Dedifferentiated amniotic fluid mesenchymal stem cell (primary cell): ENCODE data around the gene FAM50A.

Experiments
- DNase-seq: peaks from one replicate; pipeline ENCODE4 v3.0.0-alpha.2; 2016; ENCODE audit errors: extremely low spot score

FAM50A gene

DNA sequence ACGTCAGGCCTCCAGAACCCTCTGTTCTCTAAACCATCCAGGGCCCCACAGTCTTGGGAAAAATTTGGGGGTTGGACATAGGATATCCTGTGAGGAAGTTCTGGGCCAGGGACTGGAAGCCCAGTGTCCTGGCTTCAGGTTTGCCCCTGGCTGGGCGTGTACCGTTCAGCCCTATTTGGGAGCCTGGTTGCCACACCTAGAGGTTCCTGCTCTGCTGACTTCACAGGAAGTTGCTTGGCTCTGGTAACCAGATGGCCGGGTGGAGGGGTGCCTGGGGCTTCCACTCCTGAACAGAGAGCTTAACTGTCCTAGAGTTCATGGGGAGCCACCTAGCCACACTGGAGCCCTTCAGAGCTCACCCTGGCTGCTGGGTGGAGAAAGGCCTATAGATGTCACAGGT lies 31.5 kb upstream of the FAM50A start:
- DNase-seq = no peak

DNA sequence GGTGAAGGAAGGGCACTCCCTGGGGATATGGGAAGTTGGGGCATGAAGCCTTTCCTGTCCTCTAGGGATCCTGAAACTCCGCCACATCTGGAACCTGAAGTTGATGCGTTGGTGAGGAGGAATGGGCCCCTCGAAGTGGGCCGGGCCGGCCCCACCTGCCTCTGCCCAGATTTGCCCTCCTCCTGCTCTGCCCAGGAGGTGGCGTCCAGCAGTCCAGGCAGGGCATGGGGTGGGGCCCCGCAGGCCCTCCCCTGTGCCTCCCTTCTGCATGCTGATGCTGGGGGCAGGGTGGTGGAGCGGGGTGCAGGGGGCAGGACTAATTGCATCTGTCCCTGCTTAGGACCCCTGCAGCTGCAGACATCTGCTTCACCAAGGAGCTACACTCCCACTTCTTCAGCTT lies 30.8 kb upstream of the FAM50A start:
- no peak for DNase-seq

DNA sequence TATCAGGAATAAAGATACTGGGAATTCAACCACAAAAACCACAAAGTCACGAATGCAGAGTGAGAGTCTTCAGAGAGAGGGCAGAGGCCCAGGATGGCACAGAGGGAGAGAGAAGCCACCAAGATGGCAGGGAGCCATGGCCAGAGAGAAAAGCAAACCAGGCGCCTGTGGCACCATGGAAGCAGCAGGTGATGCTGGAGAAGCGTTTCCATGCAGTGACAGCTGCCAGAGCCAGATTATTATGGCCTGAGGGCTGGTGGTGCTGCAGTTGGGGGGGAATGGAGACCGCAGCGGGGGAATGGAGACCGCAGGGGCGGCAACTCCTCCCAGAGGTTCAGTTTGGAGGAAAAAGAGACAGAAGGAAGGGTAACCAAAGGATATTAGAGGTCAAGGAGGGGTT lies 26.8 kb upstream of the FAM50A start:
- DNase-seq = no peak

- no peak for DNase-seq
Measured at GRCh38 chrX:154419189-154419588, 24.8 kb upstream of the FAM50A start.

GRCh38 chrX:154419688-154420401 lies 24.1 kb upstream of the FAM50A start:
- DNase-seq = no peak

DNA sequence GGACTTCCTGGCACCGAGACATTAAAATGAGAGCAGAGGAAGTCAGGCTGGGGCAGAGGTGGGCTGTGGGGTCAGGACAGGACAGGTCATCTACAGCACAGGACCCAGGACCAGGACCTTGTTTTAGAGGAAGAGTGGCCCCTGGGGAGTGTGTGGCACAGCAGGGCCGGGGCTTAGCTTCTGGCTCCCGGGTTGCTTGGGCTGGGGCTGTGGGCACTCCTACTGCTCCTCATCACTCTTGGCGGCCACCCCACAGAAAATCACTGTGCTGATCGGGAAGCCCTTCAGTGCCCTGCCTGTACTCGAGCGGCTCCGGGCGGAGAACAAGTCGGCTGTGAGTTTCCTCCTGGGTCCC lies 23.6 kb upstream of the FAM50A start:
- no peak for DNase-seq

GRCh38 chrX:154426916-154427770 lies 16.8 kb upstream of the FAM50A start:
- DNase-seq = no peak

GRCh38 chrX:154428176-154429171 lies 15.5 kb upstream of the FAM50A start, which contains the start of gene ATP6AP1:
ATP6AP1 (plus strand) TSS chrX:154428677; CDS start chrX:154428693, 16 bp downstream.
- peak; percentile 87 for DNase-seq

- no peak for DNase-seq
Measured at GRCh38 chrX:154429711-154430110, 14.2 kb upstream of the FAM50A start.

DNA sequence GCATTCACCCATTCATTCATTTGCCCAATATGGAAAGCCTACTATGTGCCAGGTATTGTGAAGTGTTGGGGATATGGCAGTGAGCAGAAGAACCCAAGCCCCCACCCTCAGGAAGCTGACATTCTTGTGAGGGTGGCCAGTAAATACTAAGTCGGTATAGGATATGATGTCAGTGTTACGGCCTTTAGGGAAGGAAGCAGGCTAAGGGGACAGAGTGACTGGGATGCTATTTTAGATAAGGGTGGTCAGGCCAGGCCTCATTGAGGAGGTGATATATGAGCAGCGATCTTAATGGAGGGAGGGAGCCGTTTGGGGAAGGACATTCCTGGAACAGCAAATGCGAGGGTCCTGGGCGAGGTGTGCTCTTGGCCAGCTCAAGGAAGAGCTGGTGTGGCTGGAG lies 13.5 kb upstream of the FAM50A start:
- no peak for DNase-seq

GRCh38 chrX:154430916-154431315 lies 13.0 kb upstream of the FAM50A start:
- no peak for DNase-seq

- no peak for DNase-seq
Measured at GRCh38 chrX:154431341-154431740, 12.6 kb upstream of the FAM50A start.

- no peak for DNase-seq
Measured at GRCh38 chrX:154432210-154432609, 11.7 kb upstream of the FAM50A start.

GRCh38 chrX:154433605-154434004 lies 10.3 kb upstream of the FAM50A start:
- DNase-seq = no peak

DNA sequence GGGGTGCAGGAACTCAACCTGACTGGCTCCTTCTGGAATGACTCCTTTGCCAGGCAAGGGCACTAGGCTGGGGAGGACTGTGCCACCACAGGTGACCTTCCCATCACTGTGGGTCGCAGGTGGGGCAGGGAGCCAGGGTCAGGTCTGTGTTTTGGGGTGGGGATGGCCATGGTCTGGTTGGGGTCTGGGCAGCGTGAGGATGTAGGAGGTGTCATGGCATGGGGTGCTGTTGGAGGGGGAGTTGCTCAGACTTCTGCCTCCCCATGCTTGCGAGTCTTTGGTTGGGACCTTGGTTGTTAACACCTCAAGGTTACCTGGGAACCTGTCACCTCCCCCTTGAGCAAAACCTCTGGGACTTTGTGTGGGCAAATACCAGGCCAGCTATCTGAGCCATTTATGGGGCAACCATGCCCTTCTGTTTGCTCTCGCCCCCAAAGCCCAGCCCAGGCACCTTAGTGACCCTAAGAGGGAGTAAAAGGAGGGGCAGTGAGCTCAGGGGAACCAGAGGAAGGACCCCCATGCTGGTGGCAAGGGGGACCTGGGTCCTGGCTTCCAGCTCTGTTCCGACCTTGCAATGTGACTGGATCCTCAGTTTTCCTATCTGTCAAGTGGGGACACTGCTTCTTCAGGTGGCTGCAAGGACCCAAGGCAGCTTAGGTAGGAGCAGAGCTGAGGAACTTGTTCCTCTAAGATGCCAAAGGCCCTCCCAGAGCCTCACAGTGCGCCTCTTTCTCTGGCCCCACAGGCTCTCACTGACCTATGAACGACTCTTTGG lies 9.4 kb upstream of the FAM50A start:
- DNase-seq = no peak

GRCh38 chrX:154435171-154435733 lies 8.7 kb upstream of the FAM50A start:
- no peak for DNase-seq

GRCh38 chrX:154436374-154436982 lies 7.5 kb upstream of the FAM50A start:
- DNase-seq = no peak

- DNase-seq = no peak
Measured at GRCh38 chrX:154436983-154437752, 6.8 kb upstream of the FAM50A start, which contains the start of gene GDI1. GDI1 (plus strand) TSS chrX:154437154; CDS start chrX:154437255, 101 bp downstream.
